H1 (cell line): Measurements from ENCODE around the gene DDA1. TPM values are rescaled to one million over a fixed set of nuclear protein-coding genes. Genes with fewer than 3 reads are reported as not detected.

Experiments
- ATF3 ChIP-seq: IDR thresholded peaks from 2 replicates; pipeline ENCODE4 v1.6.1; 2011; ENCODE audit warnings: low read depth, mild to moderate bottlenecking, low read length; ENCODE audit not compliant: insufficient read depth
- BCL11A ChIP-seq, 2 experiments: IDR thresholded peaks; one replicate each; pipeline ENCODE4 v1.6.1; 2011; ENCODE audit warnings: low read depth in 2 of 2, low read length in 2 of 2, mild to moderate bottlenecking in 2 of 2
- BRCA1 ChIP-seq: IDR thresholded peaks from 2 replicates; pipeline ENCODE4 v1.6.1; 2012; ENCODE audit warnings: low read depth, low read length, improper control_type of control experiment
- CHD2 ChIP-seq: IDR thresholded peaks from 2 replicates; pipeline ENCODE4 v1.6.1; 2012; ENCODE audit warnings: low read length, improper control_type of control experiment
- NRF1 ChIP-seq: IDR thresholded peaks from 2 replicates; pipeline ENCODE4 v1.6.1; 2011; ENCODE audit warnings: mild to moderate bottlenecking, low read depth, low read length, improper control_type of control experiment
- POLR2AphosphoS5 ChIP-seq: IDR thresholded peaks from 2 replicates; pipeline ENCODE4 v1.6.1; 2011; ENCODE audit warnings: low read depth, low read length
- SIN3A ChIP-seq, 2 experiments: IDR thresholded peaks in 1 of 2; conservative IDR thresholded peaks in 1 of 2; 2 replicates each; pipeline ENCODE4 v1.6.1; 2011 to 2012; ENCODE audit warnings: low read length in 2 of 2, improper control_type of control experiment in 1 of 2, low read depth in 1 of 2, mild to moderate bottlenecking in 1 of 2
- SP1 ChIP-seq: IDR thresholded peaks from 2 replicates; pipeline ENCODE4 v1.6.1; 2011; ENCODE audit warnings: low read depth, low read length
- SUZ12 ChIP-seq: fragments of 200-600 bp; sonication (generic); IDR thresholded peaks from 2 replicates; pipeline ENCODE4 v1.6.1; 2012; ENCODE audit warnings: mild to moderate bottlenecking, inconsistent platforms, low read length, moderate library complexity, mixed read lengths
- polyA plus RNA-seq, 7 experiments: library from polyadenylated mRNA; depleted of rRNA in 3 of 7; stranded (reverse) in 5 of 7; unstranded in 2 of 7; fragments of >200 nt in 5 of 7; fragments of 200-250 nt in 2 of 7; gene quantifications; 1 replicate in 5 of 7; 2 replicates in 1 of 7; 4 replicates in 1 of 7; pipeline versions ENCODE4 v1.2.1 to v1.2.3, GENCODE V29; 2011 to 2013; ENCODE audit warnings: missing spikeins in 2 of 7, mixed read lengths in 2 of 7
- total RNA-seq: library from RNA; stranded (reverse); fragmentation: NEBNext Ultra II Directional; extraction: Animal tissue kit (Norgen Biotek cat#: 25700); gene quantifications from 2 replicates; pipeline ENCODE4 v1.2.1, GENCODE V29; 2021
- TF ChIP-seq, protein P1 (sequence below), 3 experiments: IDR thresholded peaks; 1 replicate in 2 of 3; 2 replicates in 1 of 3; pipeline versions ENCODE4 v1.5.1 to v1.6.1; 2011; ENCODE audit warnings: low read length in 3 of 3, mild to moderate bottlenecking in 3 of 3, inconsistent platforms in 2 of 3, low read depth in 1 of 3, moderate library complexity in 1 of 3; ENCODE audit not compliant: insufficient read depth in 1 of 3; ENCODE audit errors: control extremely low read depth in 1 of 3

The DDA1 gene
- total and polyA plus RNA-seq, 2 of the 8 experiments (the other 6 are each of a cell fraction or from before 2014, with no cell fraction given), result 29.2 to 34.5 TPM

DNA sequence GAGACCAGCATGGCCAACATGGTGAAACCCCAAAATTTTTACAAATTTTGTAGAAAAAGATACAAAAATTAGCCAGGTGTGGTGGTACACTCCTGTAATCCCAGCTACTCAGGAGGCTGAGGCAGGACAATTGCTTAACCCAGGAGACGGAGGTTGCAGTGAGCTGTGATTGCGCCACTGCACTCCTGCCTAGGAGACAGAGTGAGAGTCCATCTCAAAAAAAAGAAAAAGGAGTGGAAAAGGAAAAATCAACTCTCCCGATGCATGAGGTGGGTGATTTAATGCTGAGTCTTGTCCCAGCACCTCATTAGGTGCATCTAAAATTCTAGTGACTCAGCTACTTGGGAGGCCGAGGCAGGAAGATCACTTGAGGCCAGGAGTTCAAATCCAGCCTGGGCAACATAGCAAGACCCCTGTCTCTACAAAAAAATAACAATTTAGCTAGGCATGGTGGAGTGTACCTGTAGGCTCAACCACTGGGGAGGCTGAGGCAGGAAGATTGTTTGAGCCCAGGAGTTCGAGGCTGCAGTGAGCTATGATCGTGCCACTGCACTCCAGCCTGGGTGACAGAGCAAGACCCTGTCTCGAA lies 47.8 kb downstream of the DDA1 start (continued):
- no peak for TF ChIP-seq SIN3A (conservative IDR thresholded peaks at IDR 0.05 in 1 of 2, IDR thresholded peaks at IDR 0.05 in 1 of 2; ENCODE audit: low read depth in 1 of 2, low read length in 2 of 2)
- no peak for TF ChIP-seq BCL11A (IDR thresholded peaks at IDR 0.05; ENCODE audit: low read depth in 2 of 2, low read length in 2 of 2)
- no peak for TF ChIP-seq CHD2
- TF ChIP-seq POLR2AphosphoS5, result no peak
- TF ChIP-seq, protein P1, sequence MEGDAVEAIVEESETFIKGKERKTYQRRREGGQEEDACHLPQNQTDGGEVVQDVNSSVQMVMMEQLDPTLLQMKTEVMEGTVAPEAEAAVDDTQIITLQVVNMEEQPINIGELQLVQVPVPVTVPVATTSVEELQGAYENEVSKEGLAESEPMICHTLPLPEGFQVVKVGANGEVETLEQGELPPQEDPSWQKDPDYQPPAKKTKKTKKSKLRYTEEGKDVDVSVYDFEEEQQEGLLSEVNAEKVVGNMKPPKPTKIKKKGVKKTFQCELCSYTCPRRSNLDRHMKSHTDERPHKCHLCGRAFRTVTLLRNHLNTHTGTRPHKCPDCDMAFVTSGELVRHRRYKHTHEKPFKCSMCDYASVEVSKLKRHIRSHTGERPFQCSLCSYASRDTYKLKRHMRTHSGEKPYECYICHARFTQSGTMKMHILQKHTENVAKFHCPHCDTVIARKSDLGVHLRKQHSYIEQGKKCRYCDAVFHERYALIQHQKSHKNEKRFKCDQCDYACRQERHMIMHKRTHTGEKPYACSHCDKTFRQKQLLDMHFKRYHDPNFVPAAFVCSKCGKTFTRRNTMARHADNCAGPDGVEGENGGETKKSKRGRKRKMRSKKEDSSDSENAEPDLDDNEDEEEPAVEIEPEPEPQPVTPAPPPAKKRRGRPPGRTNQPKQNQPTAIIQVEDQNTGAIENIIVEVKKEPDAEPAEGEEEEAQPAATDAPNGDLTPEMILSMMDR (IDR thresholded peaks at IDR 0.05; ENCODE audit: control extremely low read depth in 1 of 3, insufficient read depth in 1 of 3, low read depth in 1 of 3, low read length in 3 of 3), result no peak
- TF ChIP-seq NRF1, result no peak
- TF ChIP-seq SUZ12, result no peak
- no peak for TF ChIP-seq SP1
- TF ChIP-seq BRCA1, result no peak
- no peak for TF ChIP-seq ATF3
